ENCODE results near the gene WWOX.

DNA sequence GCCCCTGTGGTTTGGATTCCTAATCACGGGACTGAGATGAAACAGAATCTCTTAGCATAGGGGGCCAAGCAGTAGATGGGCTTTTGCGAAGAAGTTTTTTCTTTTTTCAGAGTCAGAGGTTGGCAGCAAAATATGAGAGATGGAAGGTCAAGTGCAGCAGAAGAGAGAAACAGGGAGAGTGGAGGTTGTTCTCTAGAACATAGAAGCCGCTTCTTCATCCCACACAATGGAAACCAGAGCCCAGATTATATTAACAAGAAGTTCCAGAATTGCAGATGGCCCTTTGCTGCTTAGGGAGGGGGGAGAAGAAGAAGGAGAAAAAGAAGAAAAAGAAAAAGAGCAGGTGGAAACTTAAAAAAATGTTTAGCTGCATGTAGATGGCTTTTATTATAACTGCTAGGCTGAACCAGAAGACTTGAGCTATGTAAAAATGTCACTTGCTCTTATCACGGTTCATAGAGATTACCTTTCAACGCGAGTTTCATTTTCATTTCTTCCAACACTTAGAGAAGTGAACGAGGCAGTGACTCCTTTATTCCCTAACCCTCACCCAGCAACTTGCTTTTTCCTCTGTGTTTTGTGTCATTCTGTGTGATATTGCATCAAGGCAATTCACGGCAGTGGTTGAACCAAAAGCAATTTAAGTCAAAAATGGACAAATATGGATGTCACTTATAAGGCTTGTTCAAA, 737.5 kb downstream of the WWOX start:
- TF ChIP-seq, protein P1, sequence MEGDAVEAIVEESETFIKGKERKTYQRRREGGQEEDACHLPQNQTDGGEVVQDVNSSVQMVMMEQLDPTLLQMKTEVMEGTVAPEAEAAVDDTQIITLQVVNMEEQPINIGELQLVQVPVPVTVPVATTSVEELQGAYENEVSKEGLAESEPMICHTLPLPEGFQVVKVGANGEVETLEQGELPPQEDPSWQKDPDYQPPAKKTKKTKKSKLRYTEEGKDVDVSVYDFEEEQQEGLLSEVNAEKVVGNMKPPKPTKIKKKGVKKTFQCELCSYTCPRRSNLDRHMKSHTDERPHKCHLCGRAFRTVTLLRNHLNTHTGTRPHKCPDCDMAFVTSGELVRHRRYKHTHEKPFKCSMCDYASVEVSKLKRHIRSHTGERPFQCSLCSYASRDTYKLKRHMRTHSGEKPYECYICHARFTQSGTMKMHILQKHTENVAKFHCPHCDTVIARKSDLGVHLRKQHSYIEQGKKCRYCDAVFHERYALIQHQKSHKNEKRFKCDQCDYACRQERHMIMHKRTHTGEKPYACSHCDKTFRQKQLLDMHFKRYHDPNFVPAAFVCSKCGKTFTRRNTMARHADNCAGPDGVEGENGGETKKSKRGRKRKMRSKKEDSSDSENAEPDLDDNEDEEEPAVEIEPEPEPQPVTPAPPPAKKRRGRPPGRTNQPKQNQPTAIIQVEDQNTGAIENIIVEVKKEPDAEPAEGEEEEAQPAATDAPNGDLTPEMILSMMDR (IDR thresholded peaks at IDR 0.05; ENCODE audit: low read length): no peak
- TF ChIP-seq EZH2 (optimal IDR thresholded peaks at IDR 0.05; ENCODE audit: low read depth, low read length): no peak

Data from MM.1S (cell line).